ENCODE measurements around the gene GAN.
"Not testable (repeated sequence)": the region's sequence is repeated elsewhere in the genome, so short reads cannot be mapped to it uniquely, and the experiment has no call there.

The GAN gene

GRCh38 chr16:81405002-81405401 is 90.2 kb downstream of the GAN start:
- H3K9ac ChIP-seq (ENCODE audit: low read depth in 1 of 2, low read length in 2 of 2); H3K27ac ChIP-seq (ENCODE audit: low read depth in 2 of 2, low read length in 2 of 2); H3K4me3 ChIP-seq (ENCODE audit: low read length in 2 of 2); H3K4me1 ChIP-seq (ENCODE audit: control insufficient read depth in 2 of 2, insufficient read depth in 2 of 2, low read length in 2 of 2); H3K9me3 ChIP-seq (ENCODE audit: control insufficient read depth in 2 of 2, low read length in 2 of 2); H3K36me3 ChIP-seq (ENCODE audit: control insufficient read depth in 2 of 2, insufficient read depth in 2 of 2, low read length in 2 of 2); H3K27me3 ChIP-seq (ENCODE audit: control insufficient read depth in 2 of 2, insufficient read depth in 2 of 2, low read length in 2 of 2): not testable (repeated sequence)

GRCh38 chr16:81405702-81406113 is 90.9 kb downstream of the GAN start:
- no peaks in the 10 kb centered on the region for H3K9me3 ChIP-seq (ENCODE audit: control insufficient read depth in 2 of 2, low read length in 2 of 2)
- no peaks in the 10 kb centered on the region for H3K27me3 ChIP-seq (ENCODE audit: control insufficient read depth in 2 of 2, insufficient read depth in 2 of 2, low read length in 2 of 2)
- H3K27ac ChIP-seq (ENCODE audit: low read depth in 2 of 2, low read length in 2 of 2): no peak overlapping the region
- H3K9ac ChIP-seq (ENCODE audit: low read depth in 1 of 2, low read length in 2 of 2): no peak overlapping the region
- no peaks in the 10 kb centered on the region for H3K36me3 ChIP-seq (ENCODE audit: control insufficient read depth in 2 of 2, insufficient read depth in 2 of 2, low read length in 2 of 2)
- peaks cover 5 to 7% of the 10 kb centered on the region in 2 donors for H3K4me1 ChIP-seq (ENCODE audit: control insufficient read depth in 2 of 2, insufficient read depth in 2 of 2, low read length in 2 of 2)
- H3K4me3 ChIP-seq (ENCODE audit: low read length in 2 of 2): no peak overlapping the region

- Histone ChIP-seq H3K36me3 (ENCODE audit: control insufficient read depth in 2 of 2, insufficient read depth in 2 of 2, low read length in 2 of 2) (no peaks in the 10 kb centered on the region), H3K27ac (ENCODE audit: low read depth in 2 of 2, low read length in 2 of 2) (no peak overlapping the region), H3K9ac (ENCODE audit: low read depth in 1 of 2, low read length in 2 of 2) (no peak overlapping the region), H3K4me3 (ENCODE audit: low read length in 2 of 2) (no peak overlapping the region), H3K4me1 (ENCODE audit: control insufficient read depth in 2 of 2, insufficient read depth in 2 of 2, low read length in 2 of 2) (peaks cover 5 to 7% of the 10 kb centered on the region in 2 donors), H3K9me3 (ENCODE audit: control insufficient read depth in 2 of 2, low read length in 2 of 2) (no peaks in the 10 kb centered on the region), H3K27me3 (ENCODE audit: control insufficient read depth in 2 of 2, insufficient read depth in 2 of 2, low read length in 2 of 2) (no peaks in the 10 kb centered on the region)
Measured at GRCh38 chr16:81408409-81408950, 93.7 kb downstream of the GAN start.

GRCh38 chr16:81409016-81409556 is 94.3 kb downstream of the GAN start:
- Histone ChIP-seq H3K4me1 (ENCODE audit: control insufficient read depth in 2 of 2, insufficient read depth in 2 of 2, low read length in 2 of 2) (peaks cover 0 to 3% of the 10 kb centered on the region in 2 donors), H3K4me3 (ENCODE audit: low read length in 2 of 2) (no peak overlapping the region), H3K9me3 (ENCODE audit: control insufficient read depth in 2 of 2, low read length in 2 of 2) (no peaks in the 10 kb centered on the region), H3K27ac (ENCODE audit: low read depth in 2 of 2, low read length in 2 of 2) (no peak overlapping the region), H3K27me3 (ENCODE audit: control insufficient read depth in 2 of 2, insufficient read depth in 2 of 2, low read length in 2 of 2) (no peaks in the 10 kb centered on the region), H3K36me3 (ENCODE audit: control insufficient read depth in 2 of 2, insufficient read depth in 2 of 2, low read length in 2 of 2) (no peaks in the 10 kb centered on the region), H3K9ac (ENCODE audit: low read depth in 1 of 2, low read length in 2 of 2) (no peak overlapping the region)

GRCh38 chr16:81410643-81411293 is 96.0 kb downstream of the GAN start:
- Histone ChIP-seq H3K27me3 (ENCODE audit: control insufficient read depth in 2 of 2, insufficient read depth in 2 of 2, low read length in 2 of 2) (no peaks in the 10 kb centered on the region), H3K27ac (ENCODE audit: low read depth in 2 of 2, low read length in 2 of 2) (no peak overlapping the region), H3K4me3 (ENCODE audit: low read length in 2 of 2) (no peak overlapping the region), H3K9me3 (ENCODE audit: control insufficient read depth in 2 of 2, low read length in 2 of 2) (no peaks in the 10 kb centered on the region), H3K36me3 (ENCODE audit: control insufficient read depth in 2 of 2, insufficient read depth in 2 of 2, low read length in 2 of 2) (no peaks in the 10 kb centered on the region), H3K9ac (ENCODE audit: low read depth in 1 of 2, low read length in 2 of 2) (no peak overlapping the region), H3K4me1 (ENCODE audit: control insufficient read depth in 2 of 2, insufficient read depth in 2 of 2, low read length in 2 of 2) (peaks cover 0 to 4% of the 10 kb centered on the region in 2 donors)

GRCh38 chr16:81413245-81413990 is 98.7 kb downstream of the GAN start:
- Histone ChIP-seq H3K9me3 (ENCODE audit: control insufficient read depth in 2 of 2, low read length in 2 of 2) (no peaks in the 10 kb centered on the region), H3K27ac (ENCODE audit: low read depth in 2 of 2, low read length in 2 of 2) (no peak overlapping the region), H3K4me3 (ENCODE audit: low read length in 2 of 2) (no peak overlapping the region), H3K36me3 (ENCODE audit: control insufficient read depth in 2 of 2, insufficient read depth in 2 of 2, low read length in 2 of 2) (no peaks in the 10 kb centered on the region), H3K9ac (ENCODE audit: low read depth in 1 of 2, low read length in 2 of 2) (no peak overlapping the region), H3K27me3 (ENCODE audit: control insufficient read depth in 2 of 2, insufficient read depth in 2 of 2, low read length in 2 of 2) (no peaks in the 10 kb centered on the region), H3K4me1 (ENCODE audit: control insufficient read depth in 2 of 2, insufficient read depth in 2 of 2, low read length in 2 of 2) (peaks cover 0 to 3% of the 10 kb centered on the region in 2 donors)

GRCh38 chr16:81415751-81416150 is 101.0 kb downstream of the GAN start:
- no peak overlapping the region for H3K27ac ChIP-seq (ENCODE audit: low read depth in 2 of 2, low read length in 2 of 2)
- no peaks in the 10 kb centered on the region for H3K27me3 ChIP-seq (ENCODE audit: control insufficient read depth in 2 of 2, insufficient read depth in 2 of 2, low read length in 2 of 2)
- no peak overlapping the region for H3K4me3 ChIP-seq (ENCODE audit: low read length in 2 of 2)
- no peak overlapping the region for H3K9ac ChIP-seq (ENCODE audit: low read depth in 1 of 2, low read length in 2 of 2)
- H3K4me1 ChIP-seq (ENCODE audit: control insufficient read depth in 2 of 2, insufficient read depth in 2 of 2, low read length in 2 of 2): peaks cover 2 to 3% of the 10 kb centered on the region in 2 donors
- H3K36me3 ChIP-seq (ENCODE audit: control insufficient read depth in 2 of 2, insufficient read depth in 2 of 2, low read length in 2 of 2): no peaks in the 10 kb centered on the region
- H3K9me3 ChIP-seq (ENCODE audit: control insufficient read depth in 2 of 2, low read length in 2 of 2): no peaks in the 10 kb centered on the region

- no peaks in the 10 kb centered on the region for H3K9me3 ChIP-seq (ENCODE audit: control insufficient read depth in 2 of 2, low read length in 2 of 2)
- H3K27ac ChIP-seq (ENCODE audit: low read depth in 2 of 2, low read length in 2 of 2): no peak overlapping the region
- no peak overlapping the region for H3K4me3 ChIP-seq (ENCODE audit: low read length in 2 of 2)
- no peak overlapping the region for H3K9ac ChIP-seq (ENCODE audit: low read depth in 1 of 2, low read length in 2 of 2)
- no peaks in the 10 kb centered on the region for H3K27me3 ChIP-seq (ENCODE audit: control insufficient read depth in 2 of 2, insufficient read depth in 2 of 2, low read length in 2 of 2)
- no peaks in the 10 kb centered on the region for H3K36me3 ChIP-seq (ENCODE audit: control insufficient read depth in 2 of 2, insufficient read depth in 2 of 2, low read length in 2 of 2)
- H3K4me1 ChIP-seq (ENCODE audit: control insufficient read depth in 2 of 2, insufficient read depth in 2 of 2, low read length in 2 of 2): peaks cover 2 to 3% of the 10 kb centered on the region in 2 donors
Measured at GRCh38 chr16:81416749-81417148, 102.0 kb downstream of the GAN start.

- Histone ChIP-seq H3K4me3 (ENCODE audit: low read length in 2 of 2) (no peak overlapping the region), H3K9ac (ENCODE audit: low read depth in 1 of 2, low read length in 2 of 2) (no peak overlapping the region), H3K4me1 (ENCODE audit: control insufficient read depth in 2 of 2, insufficient read depth in 2 of 2, low read length in 2 of 2) (peaks cover 2 to 3% of the 10 kb centered on the region in 2 donors)
Measured at GRCh38 chr16:81417210-81417609, 102.4 kb downstream of the GAN start.

GRCh38 chr16:81419806-81420205 is 105.0 kb downstream of the GAN start:
- no peak overlapping the region for H3K27ac ChIP-seq (ENCODE audit: low read depth in 2 of 2, low read length in 2 of 2)
- H3K36me3 ChIP-seq (ENCODE audit: control insufficient read depth in 2 of 2, insufficient read depth in 2 of 2, low read length in 2 of 2): no peaks in the 10 kb centered on the region

More at GRCh38 chr16:81417210-81417609, 102.4 kb downstream of the GAN start:
- H3K9me3 ChIP-seq (ENCODE audit: control insufficient read depth in 2 of 2, low read length in 2 of 2): no peaks in the 10 kb centered on the region
- no peaks in the 10 kb centered on the region for H3K36me3 ChIP-seq (ENCODE audit: control insufficient read depth in 2 of 2, insufficient read depth in 2 of 2, low read length in 2 of 2)
- H3K27me3 ChIP-seq (ENCODE audit: control insufficient read depth in 2 of 2, insufficient read depth in 2 of 2, low read length in 2 of 2): no peaks in the 10 kb centered on the region
- H3K27ac ChIP-seq (ENCODE audit: low read depth in 2 of 2, low read length in 2 of 2): no peak overlapping the region

More at GRCh38 chr16:81419806-81420205, 105.0 kb downstream of the GAN start:
- no peak overlapping the region for H3K4me3 ChIP-seq (ENCODE audit: low read length in 2 of 2)
- H3K9ac ChIP-seq (ENCODE audit: low read depth in 1 of 2, low read length in 2 of 2): no peak overlapping the region
- H3K27me3 ChIP-seq (ENCODE audit: control insufficient read depth in 2 of 2, insufficient read depth in 2 of 2, low read length in 2 of 2): no peaks in the 10 kb centered on the region
- peaks cover 0 to 2% of the 10 kb centered on the region in 2 donors for H3K4me1 ChIP-seq (ENCODE audit: control insufficient read depth in 2 of 2, insufficient read depth in 2 of 2, low read length in 2 of 2)
- no peaks in the 10 kb centered on the region for H3K9me3 ChIP-seq (ENCODE audit: control insufficient read depth in 2 of 2, low read length in 2 of 2)

Measured in mucosa of rectum (tissue), 2 donors.